CD4-positive, alpha-beta T cell treated with Interferon alpha-2 for 1 hour (primary cell): ENCODE measurements around the gene KRT86.
"Not testable (repeated sequence)": the region's sequence is repeated elsewhere in the genome, so short reads cannot be mapped to it uniquely, and the experiment has no call there.

Experiments
- DNase-seq, 2 donors: peaks; one replicate each; pipeline ENCODE4 v3.0.0-alpha.2; 2020 to 2022

Gene KRT86

GRCh38 chr12:52295663-52296062 is 21.2 kb downstream of the KRT86 start:
- no peak for DNase-seq

DNA sequence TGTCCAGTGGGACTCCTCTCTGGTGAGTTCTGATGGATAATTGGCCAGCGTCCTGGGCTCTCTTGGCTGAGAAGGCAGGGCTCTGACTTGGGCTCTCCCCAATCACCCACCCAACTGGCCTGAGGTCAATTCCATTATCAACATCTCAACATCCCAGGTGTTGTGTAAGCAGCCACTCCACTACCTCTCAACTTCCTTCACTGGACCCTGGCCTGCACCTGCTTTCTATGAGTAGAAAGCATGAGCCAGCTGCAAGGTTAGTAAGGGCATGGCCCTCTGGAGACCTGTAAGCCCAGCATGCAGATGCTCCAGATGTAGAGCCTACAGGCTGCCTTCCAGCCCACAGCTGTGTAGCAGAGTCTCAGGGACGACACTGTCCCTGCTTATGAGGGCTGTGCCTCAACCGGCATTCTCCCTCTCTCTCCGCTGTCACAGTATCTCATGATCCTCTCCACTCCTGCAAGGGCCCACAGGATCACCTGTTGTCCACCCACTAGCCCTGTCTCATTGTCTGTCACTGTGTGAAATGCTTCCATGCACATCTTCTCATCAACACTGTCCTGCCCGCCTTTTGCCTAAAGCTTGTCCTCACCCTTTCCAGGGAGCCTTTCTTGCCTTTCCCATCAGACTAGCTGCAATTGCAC is 22.2 kb downstream of the KRT86 start:
- DNase-seq, result no peak

- DNase-seq, result no peak
Observed at GRCh38 chr12:52298677-52299190, 24.3 kb downstream of the KRT86 start.

GRCh38 chr12:52300796-52301691 is 26.6 kb downstream of the KRT86 start:
- no peak for DNase-seq

- not testable (repeated sequence) for DNase-seq
Observed at GRCh38 chr12:52301721-52302120, 27.3 kb downstream of the KRT86 start.

DNA sequence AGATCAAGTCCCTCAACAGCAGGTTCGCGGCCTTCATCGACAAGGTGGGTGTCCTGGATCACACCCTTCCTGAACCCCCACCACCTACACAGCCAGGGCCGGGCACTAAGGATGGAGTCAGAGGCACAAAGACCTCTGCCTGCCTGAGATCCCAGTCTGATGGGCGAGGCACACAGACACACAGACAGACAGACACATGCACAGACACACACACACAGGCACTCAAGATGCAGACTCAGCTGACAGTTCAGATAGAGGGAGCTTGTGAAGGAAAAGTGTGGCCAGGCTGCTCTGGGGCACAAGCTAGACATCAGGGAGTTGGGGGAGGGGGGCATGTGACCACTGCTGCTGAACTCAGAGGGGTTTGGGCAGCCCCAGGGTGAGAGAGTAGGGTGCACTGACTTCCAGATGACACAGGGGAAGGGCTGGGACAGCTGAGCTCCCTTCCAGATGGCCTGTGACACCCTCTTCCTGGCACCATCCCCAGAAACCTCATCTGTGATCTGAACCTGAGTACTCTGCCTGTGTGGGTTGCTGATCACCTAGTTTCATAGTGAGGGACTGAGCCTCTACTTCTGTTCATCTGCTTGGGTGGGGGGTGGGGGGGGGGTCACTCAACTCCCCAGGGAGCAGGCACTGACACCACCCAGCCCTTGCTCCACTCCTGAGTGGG is 27.9 kb downstream of the KRT86 start:
- not testable (repeated sequence) for DNase-seq

GRCh38 chr12:52304941-52305411 is 30.5 kb downstream of the KRT86 start:
- peak; percentile 12 to 20 for DNase-seq

DNA sequence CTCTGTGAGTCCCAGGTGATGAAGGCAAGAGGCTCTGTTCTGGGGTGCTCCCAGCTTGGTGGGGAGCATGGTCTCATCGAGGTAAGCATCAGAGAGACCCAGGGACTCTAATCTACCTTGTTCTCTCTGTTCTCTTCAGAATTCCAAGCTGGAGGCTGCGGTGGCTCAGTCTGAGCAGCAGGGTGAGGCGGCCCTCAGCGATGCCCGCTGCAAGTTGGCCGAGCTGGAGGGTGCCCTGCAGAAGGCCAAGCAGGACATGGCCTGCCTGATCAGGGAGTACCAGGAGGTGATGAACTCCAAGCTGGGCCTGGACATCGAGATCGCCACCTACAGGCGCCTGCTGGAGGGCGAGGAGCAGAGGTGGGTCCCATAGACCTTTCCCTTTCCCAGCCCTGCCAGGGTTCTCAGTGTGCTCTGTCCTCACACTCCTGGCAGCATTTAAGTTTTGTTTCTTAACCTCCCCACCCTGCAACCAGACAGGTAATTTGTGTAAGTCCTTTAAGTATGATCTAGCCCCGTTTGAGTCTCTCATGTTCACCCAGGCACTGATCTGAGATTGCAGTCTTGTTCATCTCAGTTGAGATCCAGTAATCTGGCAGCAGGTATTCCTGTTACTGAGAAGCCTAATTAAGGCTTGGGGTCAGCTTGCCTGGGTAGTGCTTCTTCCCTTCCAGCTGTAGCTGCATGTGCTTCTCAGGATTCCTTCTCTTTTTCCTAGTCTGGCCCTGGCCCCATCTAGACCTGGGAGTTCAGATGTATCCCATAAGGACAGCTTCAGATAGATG is 31.7 kb downstream of the KRT86 start:
- no peak for DNase-seq

- no peak for DNase-seq
Observed at GRCh38 chr12:52306731-52307130, 32.3 kb downstream of the KRT86 start.

DNA sequence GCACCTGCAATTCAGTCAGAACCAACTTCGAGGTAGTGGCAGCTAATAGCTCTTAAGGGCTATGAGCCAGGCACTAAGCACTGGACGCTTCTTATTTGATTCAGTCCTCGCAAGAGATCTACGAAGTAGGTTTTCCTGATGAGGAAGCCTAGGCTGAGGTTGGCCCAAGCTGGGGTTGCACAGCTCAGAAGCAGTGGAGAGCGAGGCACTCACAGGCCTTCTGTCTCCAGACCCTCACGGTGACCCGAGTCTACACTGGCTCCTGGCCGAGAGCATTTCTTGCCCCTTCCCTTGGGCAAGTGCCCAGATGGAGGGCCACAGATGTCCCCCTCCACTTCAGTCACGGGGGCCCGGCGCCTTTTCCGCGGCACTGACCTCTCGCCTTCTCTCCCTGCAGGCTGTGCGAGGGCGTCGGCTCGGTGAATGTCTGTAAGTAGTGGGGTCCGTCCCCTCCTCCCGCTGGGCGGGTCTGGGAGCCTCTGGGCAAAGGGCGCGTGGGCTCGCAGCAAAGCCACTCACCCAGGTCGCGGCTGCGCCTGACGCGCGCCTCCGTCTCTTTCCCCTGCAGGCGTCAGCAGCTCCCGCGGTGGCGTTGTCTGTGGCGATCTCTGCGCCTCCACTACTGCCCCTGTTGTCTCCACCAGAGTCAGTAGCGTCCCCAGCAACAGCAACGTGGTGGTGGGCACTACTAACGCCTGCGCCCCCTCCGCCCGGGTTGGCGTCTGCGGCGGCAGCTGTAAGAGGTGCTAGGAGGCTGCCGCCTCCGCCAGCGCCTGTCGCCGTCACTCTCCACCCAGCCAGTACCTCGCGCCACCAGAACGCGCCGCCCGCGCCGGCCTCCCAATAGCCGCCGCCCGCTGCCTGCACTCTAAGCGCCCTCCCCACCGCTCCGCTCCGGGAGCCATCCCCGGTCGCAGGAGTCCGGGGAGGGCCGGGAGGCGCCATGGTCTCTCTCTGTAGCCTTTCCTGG is 33.7 kb downstream of the KRT86 start:
- DNase-seq, result peak in 1 of 2 donors; percentile 17

DNA sequence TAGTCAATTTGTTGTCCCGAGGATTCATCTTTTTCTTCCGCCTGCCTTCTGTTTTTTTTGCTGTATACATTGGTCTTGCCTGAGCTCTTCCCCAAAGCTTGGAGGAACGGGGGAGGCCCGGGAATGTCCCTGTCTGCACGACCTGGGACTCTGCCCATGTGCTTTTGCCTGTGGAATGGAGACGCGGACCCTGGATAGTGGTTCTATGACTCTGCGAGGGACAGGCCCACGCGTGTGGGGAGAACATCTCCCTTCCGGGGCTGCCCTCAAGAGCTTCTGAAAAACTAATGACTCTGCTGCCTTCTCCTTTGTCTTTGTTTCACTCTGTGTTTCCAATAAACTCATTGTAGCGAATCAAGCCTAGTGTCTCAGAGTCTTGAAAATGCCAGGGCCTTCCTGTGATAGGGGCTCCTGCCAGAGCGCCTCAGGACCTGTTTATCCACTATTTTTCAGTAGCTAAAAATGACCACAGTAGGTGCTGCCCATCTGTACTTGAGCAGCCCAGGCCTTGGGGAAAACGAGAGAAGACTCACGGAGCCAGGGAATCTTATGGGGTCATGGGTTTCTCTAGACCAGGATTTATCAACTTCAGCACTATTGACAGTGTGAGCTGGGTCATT is 34.5 kb downstream of the KRT86 start:
- no peak for DNase-seq

DNA sequence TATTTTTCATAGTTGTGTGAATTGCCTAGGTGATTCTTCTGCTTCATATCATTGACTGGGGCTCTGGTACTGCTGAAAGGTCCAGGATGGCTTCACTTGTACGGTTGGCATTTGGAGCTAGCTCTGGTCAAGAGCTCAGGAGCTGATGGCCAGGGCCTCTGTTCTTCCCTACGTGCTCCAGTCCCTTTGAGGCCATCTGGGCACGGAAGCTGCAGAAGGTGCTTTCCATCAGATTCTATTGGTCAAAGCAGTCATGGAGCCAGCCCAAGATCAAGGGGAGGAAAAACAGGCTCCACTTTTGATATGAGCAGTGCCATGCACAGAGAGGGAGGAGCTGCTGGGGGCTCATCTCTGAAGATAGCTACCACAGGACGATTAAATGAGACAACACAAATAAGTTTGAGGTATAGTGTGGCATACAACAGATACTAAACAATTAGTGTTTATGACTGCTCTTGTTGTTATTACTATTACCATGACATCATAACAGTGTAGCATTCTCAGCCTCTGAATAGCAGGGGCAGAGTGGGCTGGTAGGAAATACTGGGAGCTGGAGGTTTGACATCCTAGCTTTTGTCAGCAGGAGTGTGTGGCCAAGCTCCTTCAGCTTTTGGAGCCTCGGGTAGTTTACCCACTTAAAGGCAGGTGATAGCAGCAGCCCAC is 36.3 kb downstream of the KRT86 start:
- no peak for DNase-seq

DNA sequence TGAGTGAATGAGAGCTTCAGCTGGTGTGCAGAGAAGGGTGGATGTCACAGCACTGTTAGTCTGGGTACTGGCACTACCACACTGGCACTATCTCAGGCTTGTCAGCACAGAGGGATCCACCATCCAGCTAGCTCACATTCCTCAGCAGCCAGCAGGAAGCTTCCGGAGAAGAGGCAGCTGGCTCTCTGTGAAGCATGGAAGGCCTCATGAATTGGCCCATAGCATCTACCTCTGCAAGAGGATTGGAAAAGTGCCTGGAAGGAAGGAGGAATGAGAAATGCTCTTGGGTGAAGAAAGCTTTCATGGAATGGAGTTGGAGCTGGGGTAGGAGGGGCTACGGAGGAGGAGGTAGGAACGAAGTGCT is 36.8 kb downstream of the KRT86 start:
- no peak for DNase-seq

GRCh38 chr12:52312086-52312485 is 37.6 kb downstream of the KRT86 start:
- DNase-seq, result no peak

GRCh38 chr12:52313461-52313860 is 39.0 kb downstream of the KRT86 start:
- DNase-seq, result no peak

DNA sequence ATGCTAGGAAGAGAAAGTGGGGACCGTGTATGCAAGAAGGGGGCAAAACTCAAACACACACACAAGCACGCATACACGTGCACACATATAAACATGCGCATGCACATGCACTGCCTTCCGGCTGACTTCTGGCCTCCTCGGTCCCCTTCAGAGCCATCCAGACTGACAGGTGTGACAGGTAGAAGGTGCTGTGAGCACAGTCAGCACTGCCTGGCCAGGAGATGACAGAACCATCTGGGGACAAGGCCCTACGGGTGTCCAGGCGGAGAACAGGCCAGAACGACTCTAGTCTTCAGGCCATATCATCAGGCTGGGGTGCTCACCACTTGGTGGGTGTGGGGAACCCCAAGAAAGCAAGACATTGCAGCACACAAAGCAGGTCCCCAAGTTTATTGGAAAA is 39.5 kb downstream of the KRT86 start:
- DNase-seq, result no peak

DNA sequence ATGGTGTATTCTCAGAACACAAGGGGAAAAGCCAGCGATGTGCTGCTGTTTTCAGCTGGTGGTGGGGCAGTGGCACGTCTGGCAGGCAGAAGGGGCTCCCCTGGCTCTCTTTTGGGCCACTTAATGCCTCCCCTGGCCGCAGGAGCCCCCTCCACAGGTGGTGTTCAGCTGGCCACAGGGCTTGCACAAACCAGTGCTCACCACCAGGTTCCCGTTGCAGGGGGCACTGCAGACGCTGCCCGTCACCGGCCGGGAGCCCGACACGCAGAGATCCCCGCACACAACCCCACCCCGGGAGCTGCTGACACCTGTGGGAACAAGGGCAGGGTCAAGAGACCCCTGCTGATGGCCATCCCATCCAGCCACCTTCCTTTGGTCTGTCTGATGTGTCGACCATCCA is 40.1 kb downstream of the KRT86 start:
- no peak for DNase-seq

DNA sequence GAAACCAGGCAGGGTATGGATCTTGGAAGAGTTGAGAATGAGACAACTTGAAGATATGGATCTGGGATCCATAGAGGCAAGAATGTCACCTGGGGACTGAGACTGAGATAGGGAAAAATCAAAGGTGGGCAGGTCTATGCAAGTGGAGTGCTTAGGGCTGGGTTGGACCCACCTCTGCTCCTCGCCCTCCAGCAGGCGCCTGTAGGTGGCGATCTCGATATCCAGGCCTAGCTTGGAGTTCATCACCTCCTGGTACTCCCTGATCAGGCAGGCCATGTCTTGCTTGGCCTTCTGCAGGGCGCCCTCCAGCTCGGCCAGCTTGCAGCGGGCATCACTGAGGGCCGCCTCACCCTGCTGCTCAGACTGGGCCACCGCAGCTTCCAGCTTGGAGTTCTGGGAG is 41.3 kb downstream of the KRT86 start:
- DNase-seq, result peak in 1 of 2 donors; percentile 6

GRCh38 chr12:52316290-52316689 is 41.8 kb downstream of the KRT86 start:
- no peak for DNase-seq

GRCh38 chr12:52316701-52317100 is 42.3 kb downstream of the KRT86 start:
- DNase-seq, result no peak
